NCI-H748 (cell line): ENCODE results near the gene PDE7B.

Experiments used
- DNase-seq: peaks from one replicate; lab custom pipeline; 2025; ENCODE audit not compliant: unreplicated experiment; lab: John Stamatoyannopoulos, UW

PDE7B gene

DNA sequence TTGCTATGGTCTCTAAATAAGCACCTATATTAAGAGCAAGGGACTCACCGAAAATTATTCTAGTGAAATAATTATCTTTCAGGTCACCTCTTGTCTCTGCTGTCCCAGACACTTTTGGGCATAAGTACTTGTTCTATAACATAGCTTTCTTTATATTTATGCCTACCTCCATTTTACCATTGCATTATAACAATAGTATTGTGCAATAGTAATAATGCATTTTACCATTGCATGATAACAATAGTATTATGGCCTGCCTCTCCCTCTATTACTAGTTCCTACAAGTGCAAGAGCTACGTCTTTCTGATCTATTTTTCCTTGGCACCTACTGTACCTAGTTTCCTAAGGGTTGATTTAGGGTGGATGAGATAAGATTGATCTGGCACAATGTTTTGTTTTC is 169.2 kb downstream of the PDE7B start:
- no peak for DNase-seq

DNA sequence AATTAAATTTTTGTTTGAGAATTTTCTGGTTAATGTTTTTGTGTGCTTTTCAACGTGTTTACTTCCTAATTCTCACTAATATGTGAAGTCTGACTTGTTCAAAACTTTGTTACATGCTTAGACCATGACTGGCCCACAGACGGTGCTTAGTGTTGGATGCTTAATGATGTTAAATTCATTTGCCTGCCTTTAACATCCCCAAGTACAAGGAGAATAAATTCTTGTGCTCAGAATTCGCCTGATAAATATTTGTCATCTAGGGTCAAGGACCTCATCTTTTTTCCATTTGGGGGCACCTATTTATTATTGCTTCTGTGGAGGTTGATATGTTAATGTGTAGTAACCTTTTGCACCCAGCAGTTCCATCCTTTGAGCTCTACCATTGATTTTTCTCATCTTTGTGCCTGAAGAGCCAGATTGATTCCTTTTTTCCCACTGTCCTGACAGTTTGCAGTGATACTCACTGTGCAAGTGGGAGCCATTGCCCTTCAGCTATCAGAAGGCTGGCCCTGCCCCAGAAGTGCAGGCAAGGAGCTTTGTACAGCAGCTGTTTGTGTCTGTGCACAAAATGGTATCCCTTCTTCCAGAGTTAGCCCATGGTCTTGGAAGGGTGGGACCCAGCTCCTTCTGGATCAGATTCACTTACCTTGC is 170.8 kb downstream of the PDE7B start:
- no peak for DNase-seq

DNA sequence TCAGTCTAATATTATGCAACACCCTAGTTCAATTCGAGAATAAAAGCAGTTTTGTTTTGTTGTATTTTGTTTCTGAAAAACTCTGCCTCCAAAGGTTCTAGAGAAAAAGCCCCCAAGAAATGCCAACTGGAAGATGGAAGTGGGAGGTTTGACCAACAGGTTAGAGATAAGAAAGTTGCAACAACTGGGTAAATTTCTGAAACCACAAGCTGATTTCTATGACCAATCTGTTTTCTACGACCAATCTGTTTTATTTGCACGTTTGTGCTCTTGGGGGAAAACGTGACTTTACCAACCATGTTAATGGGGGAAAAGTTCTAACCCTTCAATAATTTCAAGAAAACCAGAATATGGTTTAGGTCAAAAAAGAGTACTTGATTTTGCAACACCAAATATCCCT is 173.2 kb downstream of the PDE7B start:
- DNase-seq: no peak

DNA sequence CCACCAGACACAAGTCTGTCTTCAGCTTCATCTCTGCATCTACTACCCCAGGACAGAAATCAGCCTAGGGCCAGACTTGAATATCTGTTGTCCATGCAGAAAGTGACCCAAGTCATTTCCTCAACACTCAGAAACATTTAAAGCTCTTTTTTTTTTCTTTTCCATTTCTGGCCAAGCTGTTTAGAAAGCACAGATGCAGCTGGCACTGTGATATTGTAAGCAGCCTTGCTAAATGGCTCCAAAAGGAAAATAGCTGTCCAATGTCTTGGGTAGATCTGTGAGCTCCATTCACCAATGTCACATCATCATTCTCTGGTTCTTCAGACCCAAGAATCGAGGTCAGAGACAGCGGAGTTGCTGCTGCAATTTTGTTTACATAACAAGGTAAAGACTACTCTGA is 174.2 kb downstream of the PDE7B start:
- no peak for DNase-seq

DNA sequence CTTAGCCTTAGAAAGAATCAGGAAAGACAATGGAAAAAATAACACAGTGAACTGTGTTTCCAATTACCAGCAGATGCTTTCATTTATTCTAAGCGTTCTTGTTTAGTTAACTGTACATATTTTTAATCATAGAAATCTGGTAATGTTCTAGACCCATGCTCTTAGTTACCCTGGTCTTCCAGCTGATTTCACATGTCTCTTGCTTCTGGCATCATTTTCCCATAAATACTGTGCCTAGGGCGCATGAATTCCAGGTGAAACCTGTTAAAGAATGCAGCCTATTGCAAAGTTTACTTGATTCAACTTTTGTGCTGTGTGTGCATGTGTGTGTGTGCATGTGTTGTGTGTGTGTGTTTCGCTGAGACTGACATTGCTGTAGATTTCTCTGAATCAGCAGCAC is 178.6 kb downstream of the PDE7B start:
- DNase-seq: no peak

DNA sequence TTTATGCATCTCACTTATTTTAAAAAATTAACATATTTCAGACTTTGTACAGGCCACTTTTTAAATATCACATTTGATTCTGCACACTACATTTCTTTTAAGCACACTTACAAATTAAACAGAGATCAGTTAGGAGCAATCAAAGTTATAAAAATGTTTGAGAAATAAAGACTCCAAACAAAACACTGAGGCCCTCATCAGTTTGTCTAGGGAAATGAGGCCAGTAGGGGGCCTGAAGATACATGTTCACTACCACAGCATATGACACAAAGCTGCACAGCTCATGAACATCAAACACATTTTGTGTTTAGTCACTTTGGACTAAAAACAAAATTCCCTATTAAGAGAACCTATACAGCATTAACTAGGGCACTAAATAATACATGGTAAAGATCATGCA is 180.5 kb downstream of the PDE7B start:
- DNase-seq: peak; percentile 31

DNA sequence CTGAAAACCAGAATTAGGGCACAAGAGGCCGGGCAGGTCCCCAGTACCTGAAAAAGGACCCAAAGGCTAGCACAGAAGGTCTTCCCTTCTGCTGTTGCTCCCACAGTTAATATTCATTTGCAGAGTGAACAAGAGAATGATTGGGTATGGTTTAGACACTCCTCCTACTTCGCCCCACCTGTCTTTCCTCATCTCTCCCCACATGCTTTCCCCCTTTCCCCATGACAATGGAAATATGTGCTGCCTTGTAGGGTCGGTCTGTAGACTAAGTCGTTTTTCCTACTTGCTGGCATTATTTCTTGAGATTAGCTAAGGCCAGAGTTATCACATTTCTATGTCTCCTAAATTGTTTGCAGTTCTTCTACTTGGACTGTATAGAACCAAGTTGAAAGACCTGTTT is 181.9 kb downstream of the PDE7B start:
- DNase-seq: no peak

DNA sequence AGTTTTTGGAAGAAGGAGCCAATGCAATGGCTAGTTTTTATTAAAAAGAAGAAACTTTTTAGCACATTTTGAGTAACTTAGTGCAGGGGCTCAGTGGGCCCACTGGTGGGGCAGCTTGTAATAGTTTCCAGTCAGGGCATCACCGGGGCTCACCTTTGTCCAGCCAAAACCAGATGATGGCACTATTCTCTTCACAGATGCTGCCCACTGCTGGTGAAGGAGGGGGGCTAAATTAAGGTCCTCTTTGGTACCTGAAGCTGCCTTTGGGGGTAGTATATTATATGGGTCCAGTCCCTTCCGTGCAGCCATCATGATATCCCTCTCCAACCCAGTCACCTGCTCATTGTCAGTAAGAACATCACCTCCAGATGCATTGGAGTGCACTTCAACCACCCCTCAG is 182.9 kb downstream of the PDE7B start:
- DNase-seq: no peak

DNA sequence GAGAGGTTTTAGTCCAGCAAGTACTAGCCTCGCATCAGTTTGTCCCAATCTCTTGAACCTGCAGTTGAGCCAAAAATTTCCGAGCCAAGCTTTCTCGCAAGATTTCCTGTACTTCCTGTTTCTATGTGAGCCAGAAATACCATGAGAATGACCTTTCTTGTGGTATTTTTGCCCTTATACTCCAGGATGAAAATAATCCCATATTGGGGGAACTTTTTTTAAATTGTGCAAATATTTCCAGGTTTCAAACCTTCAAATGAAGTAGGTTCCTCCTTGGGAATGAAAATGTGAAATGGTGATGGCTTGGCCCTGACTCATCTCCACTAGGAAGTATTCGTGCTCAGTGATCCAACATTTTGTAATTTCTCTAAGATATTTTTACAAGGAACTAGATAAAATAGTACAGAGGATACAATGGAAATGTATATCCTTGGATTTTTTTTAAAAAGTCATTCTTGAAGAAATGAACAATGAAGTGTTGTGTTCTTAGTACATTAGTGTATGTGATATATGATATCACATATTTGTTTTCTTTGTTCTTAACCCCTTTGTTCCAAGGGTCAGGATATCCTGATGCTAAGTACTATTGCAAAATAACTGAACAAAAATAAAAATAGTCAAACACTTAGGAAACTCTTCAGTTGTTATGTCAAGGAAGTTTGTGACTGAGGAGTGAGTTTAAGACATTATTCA is 184.0 kb downstream of the PDE7B start:
- DNase-seq: no peak

DNA sequence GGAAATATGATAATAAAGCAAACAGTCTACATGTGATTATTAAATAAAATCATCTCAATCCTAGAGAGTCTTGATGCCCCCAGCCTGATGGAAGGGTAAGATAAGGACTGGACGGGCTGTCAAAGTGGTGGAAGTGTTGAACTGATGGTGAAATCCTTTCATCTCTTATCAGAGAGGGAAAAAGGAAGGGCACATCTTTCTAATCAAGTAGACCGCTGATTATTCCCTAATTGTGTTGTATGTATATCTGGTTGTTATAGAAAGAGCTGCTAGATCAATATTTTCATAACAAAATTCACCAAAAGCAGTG is 184.5 kb downstream of the PDE7B start:
- DNase-seq: no peak

DNA sequence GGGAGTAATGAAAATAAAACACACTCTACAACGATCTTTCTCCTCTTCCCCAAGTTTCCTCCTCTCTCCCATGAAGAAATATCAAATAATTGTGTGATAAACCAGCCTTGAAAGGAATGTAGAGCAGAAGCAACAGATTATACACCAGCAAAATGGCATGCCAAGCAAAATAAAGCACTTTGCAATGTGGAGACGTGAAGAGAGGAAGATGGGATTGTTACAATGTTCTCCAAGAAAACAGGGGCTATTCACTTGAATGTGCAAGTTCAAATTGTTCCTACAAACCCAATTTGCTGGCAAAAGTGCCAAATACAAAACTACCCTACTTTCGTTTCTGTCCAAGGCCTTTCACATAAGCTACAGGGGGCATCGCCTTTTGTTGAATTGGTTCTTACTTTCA is 185.1 kb downstream of the PDE7B start:
- no peak for DNase-seq

DNA sequence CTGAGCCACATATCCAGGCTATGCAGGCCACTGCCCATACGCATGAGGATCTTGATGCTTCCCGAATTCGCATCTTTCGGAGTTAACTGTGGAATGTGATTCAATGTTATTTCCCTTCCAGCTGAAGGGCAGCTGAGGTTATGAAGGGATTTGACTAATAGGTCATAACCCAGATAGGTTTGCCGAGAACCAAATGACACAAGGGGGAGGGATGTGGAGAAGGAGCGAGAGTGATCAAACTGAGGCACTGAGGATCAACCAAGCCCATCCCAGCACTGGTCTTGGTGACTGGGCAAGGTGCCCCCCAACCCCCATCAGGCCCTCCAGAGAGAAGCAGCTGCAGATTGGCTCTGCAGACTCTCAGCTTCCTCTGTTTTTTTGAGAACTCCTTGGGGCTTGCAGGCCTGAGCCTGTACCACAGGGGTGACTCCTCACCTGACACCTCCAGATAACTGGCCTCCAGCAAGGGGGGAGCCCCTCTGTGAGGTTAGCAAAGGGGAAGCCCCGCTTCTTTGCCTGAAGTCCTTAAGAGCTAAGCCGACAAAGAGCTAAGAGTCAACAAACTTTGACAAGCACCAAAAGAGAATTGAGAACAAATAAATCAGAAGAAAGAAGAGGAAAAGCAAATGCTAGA is 185.9 kb downstream of the PDE7B start:
- no peak for DNase-seq

DNA sequence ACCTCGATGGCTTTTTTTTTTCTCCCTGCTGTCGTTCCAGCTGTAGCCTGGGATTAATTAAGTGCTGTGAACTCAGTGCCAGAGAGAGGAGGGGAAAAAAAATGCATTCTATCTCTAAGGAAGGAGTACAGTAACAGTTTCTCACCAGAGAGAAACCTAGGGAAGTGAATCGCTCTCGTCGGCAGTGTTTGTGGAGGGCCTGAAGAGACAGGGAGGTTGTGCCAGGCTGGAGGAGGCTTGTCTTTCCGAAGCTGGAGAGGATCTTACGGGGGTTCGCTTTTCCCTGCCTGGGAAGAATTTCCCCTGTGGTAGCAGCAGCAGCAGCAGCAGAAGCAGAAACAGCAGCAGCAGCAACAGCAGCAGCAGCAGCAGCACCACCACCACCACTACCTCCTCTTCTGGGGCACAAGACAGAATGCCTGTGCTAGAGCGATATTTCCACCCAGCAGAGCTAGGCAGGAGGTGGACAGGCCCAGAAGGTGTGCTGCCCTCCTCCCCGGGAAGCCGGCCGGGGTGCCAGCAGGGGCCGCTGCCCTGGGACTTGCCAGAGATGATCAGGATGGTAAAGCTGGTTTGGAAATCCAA is 186.5 kb downstream of the PDE7B start:
- no peak for DNase-seq

DNA sequence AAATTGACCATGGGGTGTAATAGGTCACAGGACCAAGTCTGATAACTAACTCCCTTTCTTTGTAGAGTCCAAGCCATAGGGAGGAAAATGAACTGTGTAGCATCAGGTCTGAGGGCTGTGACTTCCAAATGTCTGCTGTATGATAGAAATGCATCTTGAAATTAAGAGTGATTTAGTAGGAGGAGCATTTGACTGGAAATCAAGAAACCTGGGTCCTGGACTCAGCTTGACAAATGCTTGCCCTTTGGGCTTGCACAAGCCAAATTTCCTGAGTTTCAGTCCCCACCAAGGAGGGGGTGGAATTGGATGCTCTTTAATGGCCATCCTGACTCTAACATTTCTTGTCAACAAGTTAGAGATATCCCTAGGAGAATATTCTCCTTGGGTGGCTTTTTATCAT is 187.0 kb downstream of the PDE7B start:
- DNase-seq: no peak

DNA sequence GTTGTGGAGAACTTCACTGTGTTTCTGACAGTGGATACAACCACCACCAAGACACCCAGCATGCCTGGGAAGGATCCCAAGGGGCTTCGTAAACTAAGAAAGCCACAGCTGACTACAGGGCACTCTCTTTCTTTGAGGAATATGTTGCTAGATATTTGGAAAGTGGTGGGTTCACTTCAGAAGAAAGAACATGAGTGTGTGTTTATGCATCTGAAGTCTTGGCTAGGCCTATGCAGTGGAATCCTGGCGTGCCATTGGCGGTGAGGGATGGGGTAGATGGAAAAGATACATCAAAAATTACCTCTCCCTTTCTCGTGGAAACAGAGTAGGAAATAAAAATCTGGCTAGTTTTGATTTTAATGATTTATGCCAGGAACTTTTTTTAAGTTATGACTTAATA is 187.7 kb downstream of the PDE7B start:
- DNase-seq: no peak

DNA sequence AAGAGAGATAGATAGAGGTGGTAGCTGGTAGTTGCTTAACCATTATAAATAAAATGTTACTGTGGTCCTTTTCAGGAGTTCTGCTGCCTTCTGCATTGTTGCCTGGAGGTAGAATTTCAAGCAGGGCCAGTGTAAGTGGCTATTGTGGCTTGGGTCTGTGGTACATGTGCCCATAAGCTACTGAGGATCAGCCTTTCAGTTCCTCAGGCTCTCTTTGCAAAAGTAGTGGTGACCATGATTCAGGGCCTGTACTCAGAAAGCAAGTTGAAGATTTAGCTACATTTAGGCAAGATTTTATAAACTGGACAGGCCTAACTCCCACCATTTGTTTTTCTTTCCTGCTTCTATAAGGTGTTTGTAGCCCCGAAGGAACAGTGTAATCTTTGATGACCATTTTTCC is 199.0 kb downstream of the PDE7B start:
- no peak for DNase-seq

DNA sequence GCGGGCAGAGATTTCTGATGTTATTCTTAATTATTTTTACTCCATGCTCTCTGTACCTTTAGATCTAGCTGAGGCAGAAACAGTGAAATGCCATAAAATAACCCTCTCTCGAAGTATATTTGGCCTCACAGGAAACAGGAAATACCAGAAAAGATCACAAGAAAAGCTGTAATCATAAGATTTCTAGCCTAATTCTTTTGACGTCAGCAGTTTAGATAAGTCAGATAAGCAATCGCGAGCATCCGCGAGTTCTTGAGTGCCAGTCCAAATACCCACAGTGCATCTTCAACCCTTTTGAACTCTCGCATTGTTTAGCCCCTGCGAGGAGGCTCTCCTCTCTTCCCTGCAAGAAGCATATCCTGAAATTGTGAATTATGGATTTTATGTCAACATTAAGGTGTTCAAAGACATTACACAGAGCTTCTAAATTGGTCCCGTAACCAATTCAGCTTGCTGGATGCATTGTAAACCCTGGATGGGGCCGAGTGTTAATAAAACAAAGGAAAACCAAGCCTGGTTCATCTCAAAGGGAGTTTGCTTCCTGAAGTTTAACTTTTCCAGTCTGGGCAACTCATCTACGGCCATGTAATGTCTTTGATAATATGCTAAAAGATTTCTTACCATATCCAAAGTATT is 199.8 kb downstream of the PDE7B start:
- DNase-seq: no peak

DNA sequence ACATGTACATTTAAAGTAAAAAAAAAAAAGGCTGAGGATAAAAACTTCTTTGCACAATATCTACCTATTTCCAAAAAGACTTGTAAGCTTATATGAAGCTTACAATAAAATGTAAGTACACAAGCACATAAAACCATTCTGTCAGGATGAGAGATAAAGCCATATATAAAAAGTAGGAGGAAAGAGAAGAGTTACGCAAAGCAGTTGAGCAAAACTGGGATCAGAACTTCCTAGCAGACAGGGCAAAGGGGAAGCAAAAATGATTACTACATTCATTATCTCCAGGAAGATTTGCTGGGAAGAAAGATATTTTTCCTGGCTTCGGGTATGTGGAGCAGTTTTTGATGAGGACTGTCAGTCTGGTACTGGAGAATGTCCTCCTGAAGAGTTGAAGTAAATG is 200.5 kb downstream of the PDE7B start:
- DNase-seq: no peak

DNA sequence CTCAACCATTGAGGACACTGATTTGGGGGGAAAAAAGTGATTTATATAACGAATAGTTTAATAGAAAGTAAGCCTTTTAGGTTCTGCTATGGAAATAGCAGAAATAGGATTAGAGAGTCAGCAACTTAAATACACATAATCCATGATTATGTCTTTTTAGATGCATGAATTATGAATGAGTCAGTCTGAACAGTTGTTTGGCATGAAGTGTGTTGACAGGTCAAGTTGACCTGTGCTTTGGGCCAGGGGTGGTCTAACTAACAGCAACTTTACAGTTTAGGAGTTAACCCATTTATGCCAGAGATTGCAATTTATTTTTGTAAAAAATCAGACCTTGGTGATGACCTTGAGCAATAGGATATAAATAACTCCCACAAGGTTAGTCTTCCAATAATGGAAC is 207.4 kb downstream of the PDE7B start:
- DNase-seq: no peak

DNA sequence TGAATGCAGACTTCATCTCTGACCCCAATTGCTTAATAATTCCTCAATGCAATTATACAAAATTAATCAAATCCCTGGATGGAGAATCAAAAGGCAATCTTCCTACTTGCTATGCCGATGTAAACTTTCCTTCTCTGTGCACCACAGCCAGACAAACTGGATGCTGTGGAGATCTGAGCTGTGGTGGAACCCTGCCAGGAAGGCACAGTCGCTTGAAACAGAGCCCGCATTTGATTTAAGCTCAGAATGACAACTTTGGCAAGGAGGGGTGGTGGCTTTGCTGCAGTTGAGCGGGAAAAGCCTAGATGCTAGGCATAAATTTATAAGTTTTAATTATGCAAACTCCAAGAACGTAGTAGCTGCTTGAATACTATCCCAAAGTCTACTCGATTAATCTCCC is 207.8 kb downstream of the PDE7B start:
- DNase-seq: no peak

DNA sequence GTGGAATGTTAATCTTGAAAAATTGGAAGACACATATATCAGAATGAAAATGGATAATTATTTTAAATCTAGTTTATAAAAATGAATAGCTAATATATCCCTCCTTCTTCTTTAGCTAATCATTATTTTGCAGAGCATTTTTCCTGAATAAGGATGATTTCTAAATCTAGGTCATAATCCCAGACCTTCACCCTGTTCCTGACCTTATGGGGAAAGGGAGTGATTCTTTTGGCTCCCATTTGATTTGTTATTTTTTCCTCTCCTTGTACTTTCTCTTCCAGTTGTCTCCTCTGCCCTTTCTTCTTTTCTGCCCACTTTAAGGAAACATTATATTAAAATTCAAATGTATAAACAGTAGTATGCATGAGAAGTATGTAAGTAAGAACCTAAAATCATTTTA is 208.6 kb downstream of the PDE7B start:
- no peak for DNase-seq

DNA sequence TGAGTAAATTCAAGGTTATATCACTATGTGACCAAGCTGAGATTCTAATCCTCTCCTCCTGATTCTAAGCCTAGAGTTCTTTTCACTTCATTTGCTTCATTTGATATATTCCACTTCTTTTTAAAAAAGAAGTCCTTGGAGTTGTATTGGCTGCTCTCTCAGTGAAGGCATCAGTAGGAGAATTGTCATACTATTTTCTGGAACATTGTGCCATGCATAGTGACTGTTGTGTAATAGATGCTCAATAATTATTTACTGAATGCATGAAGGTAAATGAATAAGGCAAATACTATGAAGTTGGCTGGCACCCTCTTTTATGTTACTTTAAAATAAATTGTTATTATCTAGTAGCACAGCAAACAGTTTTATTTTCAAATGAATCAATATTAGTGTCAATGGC is 209.3 kb downstream of the PDE7B start:
- DNase-seq: no peak
